ENCODE results near the gene CHD3.
"Not testable (repeated sequence)": the region's sequence is repeated elsewhere in the genome, so short reads cannot be mapped to it uniquely, and the experiment has no call there.

The CHD3 gene

DNA sequence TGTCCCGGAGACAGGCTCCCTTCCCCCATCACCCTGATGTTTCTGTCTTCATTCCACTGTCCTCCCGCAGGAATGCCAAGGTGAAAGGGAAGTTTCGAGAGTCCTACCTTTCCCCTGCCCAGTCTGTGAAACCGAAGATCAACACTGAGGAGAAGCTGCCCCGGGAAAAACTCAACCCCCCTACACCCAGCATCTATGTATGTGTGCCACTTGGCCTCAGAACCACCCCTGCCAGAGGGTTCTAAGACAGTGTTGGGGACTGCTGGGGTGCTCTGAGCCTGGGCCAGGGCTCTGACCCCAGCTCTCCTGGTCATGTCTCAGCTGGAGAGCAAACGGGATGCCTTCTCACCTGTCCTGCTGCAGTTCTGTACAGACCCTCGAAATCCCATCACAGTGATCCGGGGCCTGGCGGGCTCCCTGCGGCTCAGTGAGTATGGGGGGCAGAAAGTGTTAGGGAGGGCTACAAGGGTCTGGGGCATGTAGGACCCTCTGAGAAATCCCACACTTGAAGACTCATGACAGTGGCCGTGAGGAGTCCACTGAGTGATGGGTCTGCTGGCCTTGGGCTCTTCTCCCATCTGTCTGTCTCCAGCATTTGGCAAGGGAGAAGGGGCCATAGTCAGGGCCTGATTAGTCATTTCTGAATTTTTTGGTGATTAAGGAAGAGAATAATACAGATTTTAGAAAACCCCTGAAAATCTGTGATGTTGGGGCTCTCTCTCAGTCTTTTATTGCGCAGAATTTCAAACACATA lies 38.7 kb upstream of the CHD3 start:
- no peak for DNase-seq (ENCODE audit: low read depth)

DNA sequence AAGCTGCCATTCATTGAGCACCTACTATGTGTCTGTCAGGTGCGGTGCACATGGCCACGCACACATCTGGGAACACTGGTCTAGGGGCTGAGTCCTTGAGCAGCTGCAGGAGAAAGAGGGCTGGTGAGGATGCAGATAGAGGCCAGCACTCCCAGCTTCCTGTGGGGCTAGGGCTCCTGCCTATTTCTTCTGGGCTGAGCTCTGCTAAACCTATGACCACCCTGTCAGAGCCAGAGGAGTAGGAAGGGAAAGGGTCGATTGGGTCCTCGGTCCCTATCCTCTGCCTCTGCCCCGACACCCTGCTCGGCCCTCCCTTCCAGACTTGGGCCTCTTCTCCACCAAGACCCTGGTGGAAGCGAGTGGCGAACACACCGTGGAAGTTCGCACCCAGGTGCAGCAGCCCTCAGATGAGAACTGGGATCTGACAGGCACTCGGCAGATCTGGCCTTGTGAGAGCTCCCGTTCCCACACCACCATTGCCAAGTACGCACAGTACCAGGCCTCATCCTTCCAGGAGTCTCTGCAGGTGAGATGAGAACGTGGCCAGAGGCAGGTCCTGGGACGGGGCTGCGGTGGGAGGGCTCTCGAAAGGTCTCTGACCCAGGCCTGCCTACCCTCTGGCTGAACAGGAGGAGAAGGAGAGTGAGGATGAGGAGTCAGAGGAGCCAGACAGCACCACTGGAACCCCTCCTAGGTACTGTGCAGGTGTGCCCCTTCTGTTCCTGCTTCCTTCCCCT lies 37.7 kb upstream of the CHD3 start:
- no peak for DNase-seq (ENCODE audit: low read depth)

DNA sequence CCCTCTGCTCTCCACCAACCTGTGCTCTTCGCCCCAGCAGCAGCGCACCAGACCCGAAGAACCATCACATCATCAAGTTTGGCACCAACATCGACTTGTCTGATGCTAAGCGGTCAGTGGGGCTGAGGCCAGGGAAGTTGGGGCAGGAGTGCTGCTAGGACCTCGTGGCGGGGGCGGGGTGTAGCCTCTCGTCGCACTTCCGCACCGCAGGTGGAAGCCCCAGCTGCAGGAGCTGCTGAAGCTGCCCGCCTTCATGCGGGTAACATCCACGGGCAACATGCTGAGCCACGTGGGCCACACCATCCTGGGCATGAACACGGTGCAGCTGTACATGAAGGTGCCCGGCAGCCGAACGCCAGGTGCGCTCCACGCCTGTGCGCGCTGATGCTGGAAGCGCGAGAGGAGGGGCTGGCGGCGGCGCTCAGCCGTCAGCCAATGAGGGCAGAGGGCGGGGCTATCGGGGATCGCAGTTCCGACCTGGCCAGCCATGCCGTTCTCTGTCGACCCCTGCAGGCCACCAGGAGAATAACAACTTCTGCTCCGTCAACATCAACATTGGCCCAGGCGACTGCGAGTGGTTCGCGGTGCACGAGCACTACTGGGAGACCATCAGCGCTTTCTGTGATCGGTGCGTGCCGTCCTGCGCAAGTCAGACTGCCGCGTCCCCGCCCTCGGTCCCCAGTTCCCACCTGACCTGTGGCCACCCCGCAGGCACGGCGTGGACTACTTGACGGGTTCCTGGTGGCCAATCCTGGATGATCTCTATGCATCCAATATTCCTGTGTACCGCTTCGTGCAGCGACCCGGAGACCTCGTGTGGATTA lies 36.9 kb upstream of the CHD3 start:
- peak; percentile 84 for DNase-seq (ENCODE audit: low read depth)

DNA sequence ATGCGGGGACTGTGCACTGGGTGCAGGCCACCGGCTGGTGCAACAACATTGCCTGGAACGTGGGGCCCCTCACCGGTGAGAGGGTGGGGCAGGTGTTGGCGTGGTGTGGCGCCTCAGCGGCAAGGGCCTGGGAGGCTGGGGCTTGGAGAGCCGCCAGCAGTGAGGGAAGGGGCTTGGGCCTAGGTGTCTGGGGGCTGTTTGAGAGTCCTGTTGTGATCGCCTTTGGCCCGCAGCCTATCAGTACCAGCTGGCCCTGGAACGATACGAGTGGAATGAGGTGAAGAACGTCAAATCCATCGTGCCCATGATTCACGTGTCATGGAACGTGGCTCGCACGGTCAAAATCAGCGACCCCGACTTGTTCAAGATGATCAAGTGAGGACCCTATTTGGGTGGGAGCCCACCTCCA lies 36.3 kb upstream of the CHD3 start:
- no peak for DNase-seq (ENCODE audit: low read depth)

DNA sequence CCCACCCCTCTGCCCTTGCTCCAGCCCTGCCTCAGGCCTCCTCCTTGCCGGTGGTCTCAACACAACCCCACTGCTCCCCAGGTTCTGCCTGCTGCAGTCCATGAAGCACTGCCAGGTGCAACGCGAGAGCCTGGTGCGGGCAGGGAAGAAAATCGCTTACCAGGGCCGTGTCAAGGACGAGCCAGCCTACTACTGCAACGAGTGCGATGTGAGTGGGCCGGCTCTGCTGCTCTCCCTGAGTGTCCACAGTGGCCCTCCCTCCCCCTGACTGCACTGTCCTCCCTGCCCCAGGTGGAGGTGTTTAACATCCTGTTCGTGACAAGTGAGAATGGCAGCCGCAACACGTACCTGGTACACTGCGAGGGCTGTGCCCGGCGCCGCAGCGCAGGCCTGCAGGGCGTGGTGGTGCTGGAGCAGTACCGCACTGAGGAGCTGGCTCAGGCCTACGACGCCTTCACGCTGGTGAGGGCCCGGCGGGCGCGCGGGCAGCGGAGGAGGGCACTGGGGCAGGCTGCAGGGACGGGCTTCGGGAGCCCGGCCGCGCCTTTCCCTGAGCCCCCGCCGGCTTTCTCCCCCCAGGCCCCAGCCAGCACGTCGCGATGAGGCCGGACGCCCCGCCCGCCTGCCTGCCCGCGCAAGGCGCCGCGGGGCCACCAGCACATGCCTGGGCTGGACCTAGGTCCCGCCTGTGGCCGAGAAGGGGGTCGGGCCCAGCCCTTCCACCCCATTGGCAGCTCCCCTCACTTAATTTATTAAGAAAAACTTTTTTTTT lies 35.5 kb upstream of the CHD3 start:
- no peak for DNase-seq (ENCODE audit: low read depth)

DNA sequence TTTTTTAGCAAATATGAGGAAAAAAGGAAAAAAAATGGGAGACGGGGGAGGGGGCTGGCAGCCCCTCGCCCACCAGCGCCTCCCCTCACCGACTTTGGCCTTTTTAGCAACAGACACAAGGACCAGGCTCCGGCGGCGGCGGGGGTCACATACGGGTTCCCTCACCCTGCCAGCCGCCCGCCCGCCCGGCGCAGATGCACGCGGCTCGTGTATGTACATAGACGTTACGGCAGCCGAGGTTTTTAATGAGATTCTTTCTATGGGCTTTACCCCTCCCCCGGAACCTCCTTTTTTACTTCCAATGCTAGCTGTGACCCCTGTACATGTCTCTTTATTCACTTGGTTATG lies 34.9 kb upstream of the CHD3 start:
- no peak for DNase-seq (ENCODE audit: low read depth)

DNA sequence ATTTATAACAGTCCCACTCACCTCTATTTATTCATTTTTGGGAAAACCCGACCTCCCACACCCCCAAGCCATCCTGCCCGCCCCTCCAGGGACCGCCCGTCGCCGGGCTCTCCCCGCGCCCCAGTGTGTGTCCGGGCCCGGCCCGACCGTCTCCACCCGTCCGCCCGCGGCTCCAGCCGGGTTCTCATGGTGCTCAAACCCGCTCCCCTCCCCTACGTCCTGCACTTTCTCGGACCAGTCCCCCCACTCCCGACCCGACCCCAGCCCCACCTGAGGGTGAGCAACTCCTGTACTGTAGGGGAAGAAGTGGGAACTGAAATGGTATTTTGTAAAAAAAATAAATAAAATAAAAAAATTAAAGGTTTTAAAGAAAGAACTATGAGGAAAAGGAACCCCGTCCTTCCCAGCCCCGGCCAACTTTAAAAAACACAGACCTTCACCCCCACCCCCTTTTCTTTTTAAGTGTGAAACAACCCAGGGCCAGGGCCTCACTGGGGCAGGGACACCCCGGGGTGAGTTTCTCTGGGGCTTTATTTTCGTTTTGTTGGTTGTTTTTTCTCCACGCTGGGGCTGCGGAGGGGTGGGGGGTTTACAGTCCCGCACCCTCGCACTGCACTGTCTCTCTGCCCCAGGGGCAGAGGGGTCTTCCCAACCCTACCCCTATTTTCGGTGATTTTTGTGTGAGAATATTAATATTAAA lies 34.4 kb upstream of the CHD3 start:
- no peak for DNase-seq (ENCODE audit: low read depth)

DNA sequence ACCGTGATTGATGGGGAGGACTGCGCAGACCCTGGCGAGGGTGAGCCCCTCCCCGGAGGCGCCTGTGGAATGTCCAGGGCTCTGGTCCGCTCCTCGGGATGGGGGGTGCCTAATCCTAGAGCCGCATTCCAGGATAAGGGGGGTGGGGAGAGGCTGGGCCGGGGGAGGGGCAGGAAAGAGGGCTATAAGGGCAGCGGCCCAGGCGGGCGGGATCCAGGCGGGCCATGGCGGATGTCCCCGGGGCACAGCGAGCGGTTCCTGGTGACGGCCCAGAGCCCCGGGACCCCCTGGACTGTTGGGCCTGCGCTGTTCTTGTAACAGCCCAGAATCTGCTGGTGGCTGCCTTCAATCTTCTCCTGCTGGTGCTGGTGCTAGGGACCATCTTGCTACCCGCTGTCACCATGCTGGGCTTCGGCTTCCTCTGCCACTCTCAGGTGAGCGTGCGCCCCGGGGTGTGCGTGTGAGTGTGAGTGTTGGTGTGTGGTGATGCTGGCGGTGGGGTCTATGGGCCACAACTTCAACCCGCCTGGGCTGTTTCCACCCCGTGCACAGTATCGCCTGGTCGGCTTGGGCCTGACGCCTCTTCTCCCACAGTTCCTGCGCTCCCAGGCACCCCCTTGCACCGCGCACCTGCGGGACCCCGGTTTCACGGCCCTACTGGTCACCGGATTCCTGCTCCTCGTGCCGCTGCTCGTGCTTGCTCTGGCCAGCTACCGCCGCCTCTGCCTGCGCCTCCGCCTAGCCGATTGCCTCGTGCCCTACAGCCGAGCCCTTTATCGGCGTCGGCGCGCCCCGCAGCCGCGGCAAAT lies 33.5 kb upstream of the CHD3 start, which contains the start of gene TMEM88:
TSS of gene TMEM88 (plus strand) at position 216 of the 809 bp plus-strand sequence. CDS start at position 225, 9 bp downstream.
- DNase-seq (ENCODE audit: low read depth): no peak

DNA sequence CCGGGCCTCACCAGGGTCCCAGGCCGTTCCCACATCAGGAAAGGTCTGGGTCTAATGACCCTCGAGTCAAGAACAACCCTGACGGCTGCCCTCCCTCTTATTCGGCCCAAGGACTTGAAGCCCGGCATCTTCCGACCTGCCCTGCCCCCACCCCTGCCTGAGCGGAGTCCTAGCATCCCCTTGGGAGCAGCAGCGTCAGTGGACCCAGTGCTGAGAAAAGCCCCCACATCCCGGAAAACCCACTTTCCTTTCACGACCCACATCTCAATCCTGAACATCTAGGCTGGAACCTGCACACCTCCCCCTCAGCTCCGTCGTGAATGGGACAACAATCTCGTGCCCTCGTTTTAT lies 33.0 kb upstream of the CHD3 start:
- DNase-seq (ENCODE audit: low read depth): no peak

DNA sequence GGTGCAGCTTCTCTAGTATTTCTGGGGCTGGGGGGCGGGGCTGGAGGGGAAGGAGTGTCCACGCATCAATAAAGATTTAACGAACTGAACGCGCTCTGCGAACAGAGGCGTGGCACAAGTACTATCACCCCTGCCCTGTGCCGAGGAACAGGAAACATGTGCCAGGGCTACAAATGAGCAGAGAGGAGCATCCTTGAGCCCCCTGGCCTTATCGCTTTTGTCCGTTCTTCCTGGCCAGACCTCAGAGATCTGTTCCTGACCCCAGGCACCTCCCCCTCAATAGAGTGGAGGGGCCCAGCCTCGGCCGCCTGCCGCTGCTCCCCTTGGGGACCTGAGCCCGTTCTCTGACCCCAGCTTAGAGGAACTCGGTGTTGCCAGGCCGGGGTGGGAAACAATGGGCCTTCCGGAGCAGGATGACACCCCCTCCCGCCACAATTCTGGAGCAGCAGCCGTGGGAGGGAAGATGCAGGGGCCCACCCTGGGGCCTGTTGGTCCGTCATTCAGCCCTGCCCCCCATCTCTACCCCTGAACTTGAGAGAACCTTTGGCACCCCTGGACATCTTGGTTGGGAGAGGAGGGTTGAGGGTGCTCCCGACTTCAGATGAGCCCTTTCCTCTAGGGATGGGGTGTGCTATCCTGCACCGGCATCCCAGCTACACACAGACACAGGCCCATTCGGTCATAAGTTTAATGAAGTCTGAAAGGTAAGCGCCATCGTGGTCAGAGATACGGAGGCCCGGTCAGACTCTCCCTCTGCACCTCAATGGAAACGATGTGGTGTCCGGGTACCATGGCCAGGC lies 32.4 kb upstream of the CHD3 start:
- DNase-seq (ENCODE audit: low read depth): no peak

DNA sequence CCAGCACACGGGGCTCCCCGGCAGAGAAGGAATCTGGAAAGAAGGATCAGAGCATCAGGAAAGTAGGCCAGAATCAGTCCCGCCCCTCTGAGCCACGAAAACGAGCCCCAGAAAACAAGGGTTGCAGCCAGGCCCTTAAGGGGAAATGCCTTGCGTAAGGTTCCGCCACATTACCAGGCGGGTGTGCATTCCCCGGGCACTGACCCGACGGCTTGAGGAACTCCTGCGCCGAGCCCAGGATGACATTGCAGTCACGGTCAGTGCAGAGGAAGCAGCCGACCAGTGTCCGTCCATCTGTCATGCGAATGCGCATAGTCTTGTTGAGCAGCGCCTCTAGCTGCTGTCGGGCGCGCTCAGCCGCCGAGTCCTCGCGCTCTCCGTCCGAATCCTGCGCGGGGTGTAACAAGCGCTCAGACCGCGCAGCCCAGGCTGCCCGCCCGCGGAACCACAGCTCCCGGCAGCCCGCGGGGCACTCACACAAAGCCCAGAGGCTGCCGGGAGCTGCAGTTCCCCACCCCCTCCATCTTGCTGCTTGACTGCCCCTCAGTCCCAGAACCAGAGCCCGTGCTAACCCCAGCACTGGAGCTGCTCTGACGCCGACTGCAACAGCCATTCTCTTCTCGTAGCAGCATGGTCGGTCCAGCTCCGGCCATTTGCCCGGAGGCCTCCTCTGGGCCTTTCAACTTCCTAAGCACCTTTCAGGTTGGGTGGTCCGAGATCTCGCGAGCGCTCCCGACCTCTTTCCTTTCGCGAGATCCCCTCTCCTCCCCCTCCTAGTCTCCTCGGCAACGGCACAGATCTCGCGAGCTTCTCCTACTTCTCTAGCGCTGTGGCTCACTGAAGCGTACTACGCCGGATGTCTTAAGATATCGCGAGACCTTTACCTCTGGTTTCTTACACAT lies 31.5 kb upstream of the CHD3 start, which contains the start of gene NAA38:
TSS of gene NAA38 (minus strand) at position 749 of the 902 bp plus-strand sequence. CDS start at position 653, 96 bp downstream.
- peak; percentile 99 for DNase-seq (ENCODE audit: low read depth)

DNA sequence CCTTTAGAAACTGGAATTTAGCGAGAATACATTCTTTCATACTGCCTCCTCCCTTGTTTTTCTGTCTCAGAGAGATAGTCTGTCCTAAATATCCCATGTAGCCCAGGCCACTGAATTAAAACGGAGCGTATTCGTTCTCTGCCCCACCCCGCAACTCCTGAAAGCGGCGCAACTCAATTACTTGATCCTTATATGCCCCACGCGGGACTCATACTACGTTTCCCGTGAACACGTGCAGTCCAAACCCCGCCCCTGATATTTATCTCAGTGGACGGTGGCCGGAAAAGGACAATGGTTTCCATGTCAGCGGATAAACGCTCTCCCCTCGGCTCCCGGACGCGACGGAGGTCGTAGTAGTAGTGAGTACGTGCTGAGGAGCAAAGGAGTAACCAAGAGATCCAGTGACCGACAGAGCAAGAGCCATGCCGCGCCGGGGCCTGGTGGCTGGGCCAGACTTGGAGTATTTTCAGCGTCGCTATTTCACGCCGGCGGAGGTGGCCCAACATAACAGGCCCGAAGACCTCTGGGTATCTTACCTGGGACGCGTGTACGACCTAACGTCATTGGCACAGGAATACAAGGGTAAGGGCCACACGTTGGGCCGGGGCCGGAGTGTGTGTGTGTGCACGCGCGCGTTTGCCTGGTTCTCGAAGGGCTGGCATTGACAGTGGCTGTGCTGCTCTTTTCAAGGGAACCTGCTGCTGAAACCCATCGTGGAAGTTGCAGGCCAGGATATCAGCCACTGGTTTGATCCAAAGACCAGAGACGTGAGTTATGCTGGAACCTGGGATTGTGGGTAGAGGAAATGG lies 30.7 kb upstream of the CHD3 start, which contains the start of gene CYB5D1:
TSS of gene CYB5D1 (plus strand) at position 291 of the 809 bp plus-strand sequence. CDS start at position 423, 132 bp downstream.
- peak; percentile 87 for DNase-seq (ENCODE audit: low read depth)

DNA sequence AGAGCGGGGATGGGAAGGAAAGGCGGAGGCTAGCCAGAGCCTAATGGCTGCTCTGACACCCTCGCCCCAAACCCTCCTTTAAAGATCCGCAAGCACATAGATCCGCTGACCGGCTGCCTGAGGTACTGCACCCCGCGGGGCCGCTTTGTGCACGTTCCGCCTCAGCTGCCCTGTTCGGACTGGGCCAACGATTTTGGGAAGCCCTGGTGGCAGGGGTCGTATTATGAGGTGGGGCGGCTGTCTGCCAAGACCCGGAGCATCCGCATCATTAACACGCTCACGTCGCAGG lies 30.1 kb upstream of the CHD3 start:
- no peak for DNase-seq (ENCODE audit: low read depth)

DNA sequence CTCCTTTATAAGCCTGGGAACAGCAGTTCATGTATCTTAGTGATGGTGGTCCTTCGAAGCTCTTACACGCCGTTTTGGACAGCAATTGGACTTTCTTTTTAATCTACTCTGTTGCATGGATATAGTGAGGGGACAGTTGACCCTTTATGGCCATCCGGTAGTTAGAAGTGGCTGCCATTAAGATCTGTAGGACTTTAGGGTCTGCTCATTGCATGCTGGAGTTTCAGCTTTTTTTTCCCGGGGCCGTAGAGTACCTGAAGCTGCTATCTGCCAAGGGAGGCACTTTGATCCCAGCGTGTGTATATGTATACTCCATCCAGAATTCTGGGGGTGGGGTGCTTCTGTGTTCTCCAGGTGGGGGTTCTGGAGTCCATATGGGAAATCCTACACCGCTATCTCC lies 29.6 kb upstream of the CHD3 start:
- DNase-seq (ENCODE audit: low read depth): no peak

DNA sequence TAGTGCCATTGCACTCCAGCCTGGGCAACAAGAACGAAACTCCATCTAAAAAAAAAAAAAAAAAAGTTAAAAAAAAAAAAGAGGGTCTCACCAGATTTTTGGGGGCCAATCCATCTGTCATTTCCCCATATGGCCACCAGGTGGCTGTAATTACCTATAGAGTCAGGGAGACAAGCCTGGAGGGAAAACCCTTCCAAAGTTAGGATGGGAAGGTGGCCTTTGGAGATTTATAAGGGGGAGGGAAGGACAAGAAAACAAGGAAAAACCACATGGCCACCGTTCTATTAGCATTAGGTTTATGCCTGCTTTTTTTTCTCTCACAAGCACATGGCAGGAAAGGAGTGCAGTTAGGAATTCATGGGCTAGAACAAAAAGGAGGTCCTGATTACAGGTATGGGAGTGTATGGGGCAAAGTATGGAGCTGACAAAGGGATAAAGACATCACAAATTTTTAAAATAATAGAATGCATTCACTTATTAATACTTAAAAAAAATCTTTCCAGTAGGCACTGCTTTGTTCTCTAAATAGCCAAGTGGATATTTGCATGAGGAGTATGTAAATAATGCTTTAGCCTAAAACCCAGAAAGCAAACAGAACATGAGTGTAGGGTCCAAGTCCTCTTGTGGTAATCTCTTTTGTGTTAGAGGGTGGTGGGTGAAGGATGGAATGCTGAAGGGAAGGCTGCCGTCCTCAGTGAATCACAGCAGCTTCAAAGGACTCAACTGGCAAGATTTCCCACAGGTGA lies 25.7 kb upstream of the CHD3 start:
- no peak for DNase-seq (ENCODE audit: low read depth)

DNA sequence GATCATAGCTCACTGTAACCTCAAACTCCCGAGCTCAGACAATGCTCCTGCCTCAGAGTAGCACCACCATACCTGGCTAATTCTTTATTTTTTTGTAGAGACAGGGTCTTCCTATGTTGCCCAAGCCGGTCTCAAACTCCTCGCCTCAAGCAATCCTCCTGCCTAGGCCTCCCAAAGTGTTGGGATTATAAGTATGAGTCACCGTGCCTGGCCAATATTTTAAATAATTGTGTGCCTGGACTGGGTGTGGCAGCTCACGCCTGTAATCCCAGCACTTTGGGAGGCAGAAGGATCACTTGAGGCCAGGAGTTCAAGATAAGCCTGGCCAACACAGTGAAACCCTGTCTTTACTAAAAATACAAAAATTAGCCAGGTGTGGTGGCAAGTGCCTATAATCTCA lies 24.2 kb upstream of the CHD3 start:
- DNase-seq (ENCODE audit: low read depth): not testable (repeated sequence)
